LHCN-M2 (cell line): ENCODE measurements around the gene GFI1. TPM values are rescaled to one million over a fixed set of nuclear protein-coding genes. Genes with fewer than 3 reads are reported as not detected.

Experiments
- total RNA-seq: library from RNA; depleted of rRNA; stranded (reverse); fragments of >200 nt; gene quantifications from 2 replicates; pipeline ENCODE4 v1.2.3, GENCODE V29; 2014; rRNA removed

Gene GFI1
- total RNA-seq, 1 experiment from 2014 or later = 0.11 TPM

Other genes starting within 250 kb of the GFI1 start
- 16.3 and 20.8 TPM in 2 replicates for gene GLMN, start 187.9 kb downstream of the GFI1 start, total RNA-seq
- gene RPAP2, start 187.9 kb downstream of the GFI1 start, total RNA-seq = 9.6 and 18.7 TPM in 2 replicates